GM18508 (cell line): Measurements from ENCODE around the gene RHOT1.
"Not testable (repeated sequence)": the region's sequence is repeated elsewhere in the genome, so short reads cannot be mapped to it uniquely, and the experiment has no call there.

Experiments
- ATAC-seq: cut with Tn5 transposase; IDR thresholded peaks from one replicate; pipeline ENCODE4 v1.9.1; 2021; ENCODE audit warnings: moderate number of reproducible peaks; ENCODE audit not compliant: insufficient read depth, unreplicated experiment

Gene RHOT1

DNA sequence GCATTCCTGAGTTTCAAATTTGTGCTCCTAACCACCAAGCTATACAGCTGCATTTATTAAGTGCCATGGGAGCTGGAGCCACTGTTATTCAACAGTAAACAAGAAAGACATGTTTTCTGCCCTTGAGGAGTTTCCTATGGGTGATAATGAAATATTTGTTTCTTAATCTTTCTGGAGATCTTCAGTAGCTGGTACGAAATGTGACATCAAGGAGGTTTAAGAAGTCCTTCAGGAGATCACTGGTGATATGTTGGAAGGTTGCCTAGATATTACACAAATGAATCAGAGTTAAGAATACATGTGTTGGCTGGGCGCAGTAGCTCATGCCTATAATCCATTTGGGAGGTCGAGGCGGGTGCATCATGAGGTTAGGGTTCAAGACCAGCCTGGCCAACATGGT is 14.9 kb downstream of the RHOT1 start:
- no peak for ATAC-seq

DNA sequence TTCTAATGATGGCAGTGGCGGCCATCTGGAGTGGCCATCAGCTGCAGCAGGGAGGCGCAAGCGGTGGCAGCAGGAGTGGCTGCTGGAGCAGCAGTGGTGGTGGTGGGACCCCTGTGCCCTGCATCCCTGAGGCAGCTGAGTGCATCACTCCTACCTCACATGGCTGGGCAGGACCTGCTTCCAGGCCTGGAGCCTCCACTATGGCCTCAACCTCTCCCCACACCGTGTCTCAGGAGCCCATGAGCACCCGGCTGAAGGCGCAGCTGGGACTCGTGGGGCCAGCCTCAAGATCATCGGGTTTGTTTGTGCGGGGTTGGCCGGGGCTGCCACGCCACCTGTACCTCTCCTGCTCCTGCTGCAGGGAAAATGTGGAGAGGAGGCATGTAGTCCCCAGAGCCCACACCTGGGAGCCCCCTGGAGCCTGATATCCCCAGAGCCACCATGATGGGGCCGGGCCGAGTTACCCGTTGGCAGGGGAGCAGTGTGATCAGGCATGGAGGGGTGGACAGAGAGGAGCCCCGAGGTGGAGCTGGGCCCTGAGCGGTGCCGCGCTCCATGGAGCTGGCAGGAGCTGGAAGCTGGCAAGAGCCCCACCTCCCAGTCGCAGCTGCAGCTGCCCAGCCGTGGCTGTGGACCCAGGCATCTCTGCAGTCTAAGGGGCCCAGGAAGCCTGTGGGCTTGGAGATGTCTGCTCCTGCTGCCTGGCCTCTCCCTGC is 16.7 kb downstream of the RHOT1 start:
- ATAC-seq, result no peak

DNA sequence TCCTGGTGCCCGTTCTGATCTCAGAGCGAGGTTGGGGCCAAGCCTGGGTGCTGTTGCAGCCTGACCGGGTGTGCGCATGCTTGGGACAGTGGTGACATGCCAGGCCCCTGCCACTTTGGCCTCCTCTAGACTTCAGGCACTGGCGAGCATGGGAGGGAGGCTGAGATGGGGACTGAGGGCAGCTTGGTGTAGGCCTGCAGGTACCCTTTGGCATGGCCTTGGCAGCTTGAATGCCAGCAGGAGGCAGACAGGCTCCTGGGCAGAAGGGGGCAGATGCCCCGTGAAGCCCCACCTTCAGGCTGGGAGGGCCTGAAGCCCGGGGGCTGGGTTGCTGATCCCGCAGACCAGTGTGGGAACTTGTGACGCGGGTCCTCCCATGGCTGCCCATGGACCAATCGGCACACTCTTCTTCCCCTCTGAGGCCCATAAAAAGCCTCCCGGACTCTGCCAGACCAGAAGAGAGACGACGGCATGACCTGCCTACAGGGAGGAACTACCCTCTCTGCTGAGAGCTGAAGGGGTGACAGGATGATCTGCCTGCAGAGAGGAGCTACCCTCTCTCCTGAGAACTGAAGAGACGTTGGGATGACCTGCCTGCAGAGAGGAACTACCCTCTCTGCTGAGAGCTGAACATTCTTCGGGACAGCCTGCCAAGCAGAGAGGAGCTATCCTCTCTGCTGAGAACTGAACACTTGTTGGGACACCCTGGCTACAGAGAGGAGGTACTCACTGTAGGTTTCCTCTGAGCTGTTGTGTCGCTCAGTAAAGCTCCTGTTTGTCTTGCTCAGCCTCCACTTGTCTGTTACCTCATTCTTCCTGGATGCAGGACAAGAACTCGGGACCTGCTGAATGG is 17.5 kb downstream of the RHOT1 start:
- ATAC-seq, result no peak

DNA sequence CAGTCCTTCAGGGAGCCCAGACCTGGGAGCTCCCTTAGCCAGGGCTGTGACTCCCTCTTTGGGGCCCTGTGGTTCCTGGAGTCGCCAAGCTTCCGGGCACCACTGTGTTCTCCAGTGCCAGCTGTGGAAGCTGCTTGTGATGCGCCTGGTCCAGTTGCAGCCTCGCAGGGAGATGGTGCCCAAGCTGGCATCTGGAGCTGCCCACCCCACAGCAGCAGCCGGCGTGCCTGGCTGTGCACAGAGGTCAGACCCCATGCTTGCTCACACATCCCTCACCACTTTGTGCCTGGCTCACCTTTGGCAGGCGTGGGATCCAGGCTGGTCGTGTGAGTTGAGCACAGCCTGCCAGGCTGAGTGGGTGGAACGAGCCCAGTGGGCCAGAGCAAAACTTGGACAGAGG is 18.2 kb downstream of the RHOT1 start:
- no peak for ATAC-seq

DNA sequence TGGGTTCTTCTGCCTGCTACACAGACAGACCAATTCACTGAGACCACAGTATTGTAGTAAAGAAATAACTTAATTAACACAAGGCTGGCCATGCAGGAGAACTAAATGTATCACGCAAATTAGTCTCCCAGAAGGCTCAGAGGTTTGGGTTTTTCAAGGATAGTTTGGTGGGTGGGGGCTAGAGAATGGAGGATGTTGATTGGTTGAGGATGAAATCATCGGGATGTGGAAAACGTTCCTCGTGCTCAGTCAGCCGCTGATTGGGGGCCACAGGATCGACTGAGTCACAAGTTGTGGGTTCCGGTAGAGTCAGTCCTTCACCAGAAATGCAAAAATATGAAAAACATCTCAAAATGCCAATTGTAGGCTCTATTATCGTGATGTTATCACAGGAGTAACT is 18.7 kb downstream of the RHOT1 start:
- ATAC-seq, result no peak

DNA sequence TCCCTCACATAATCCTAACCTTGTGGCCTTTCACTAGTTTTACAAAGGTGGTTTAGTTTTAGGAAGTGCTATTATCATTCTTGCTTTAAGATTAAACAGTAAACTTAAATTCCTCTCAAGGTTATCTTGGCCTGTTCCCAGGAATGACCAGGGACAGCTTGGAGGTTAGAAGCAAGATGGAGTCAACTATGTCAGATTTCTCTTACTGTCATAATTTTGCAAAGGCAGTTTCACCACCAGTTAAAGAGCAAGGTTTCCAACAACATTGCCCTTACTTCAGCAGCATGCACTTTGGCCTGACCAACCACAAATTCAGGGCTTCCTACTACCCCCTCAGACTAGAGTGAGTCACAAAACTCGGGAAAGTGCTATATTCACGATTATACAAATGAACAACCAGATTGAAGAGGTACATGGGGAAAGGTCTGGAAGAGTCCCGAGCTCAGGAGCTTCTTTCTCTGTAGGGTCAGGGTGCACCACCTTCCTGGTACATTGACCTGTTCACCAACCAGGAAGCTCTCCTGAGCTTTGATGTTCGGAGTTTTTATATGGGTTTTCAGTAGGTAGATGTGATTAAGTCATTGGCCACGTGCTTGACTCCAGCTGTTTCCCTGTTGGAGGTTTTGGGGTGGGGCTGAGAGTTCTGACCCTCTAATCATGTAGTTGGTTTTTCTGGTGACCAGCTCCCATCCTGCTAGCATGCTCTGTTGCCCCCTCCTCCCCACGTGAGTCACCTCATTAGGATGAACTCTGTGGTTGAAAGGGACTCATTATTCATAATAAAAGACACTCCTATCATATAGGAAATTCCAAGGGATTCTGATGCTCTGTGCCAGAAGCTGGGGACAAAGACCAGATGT is 19.4 kb downstream of the RHOT1 start:
- ATAC-seq, result no peak

DNA sequence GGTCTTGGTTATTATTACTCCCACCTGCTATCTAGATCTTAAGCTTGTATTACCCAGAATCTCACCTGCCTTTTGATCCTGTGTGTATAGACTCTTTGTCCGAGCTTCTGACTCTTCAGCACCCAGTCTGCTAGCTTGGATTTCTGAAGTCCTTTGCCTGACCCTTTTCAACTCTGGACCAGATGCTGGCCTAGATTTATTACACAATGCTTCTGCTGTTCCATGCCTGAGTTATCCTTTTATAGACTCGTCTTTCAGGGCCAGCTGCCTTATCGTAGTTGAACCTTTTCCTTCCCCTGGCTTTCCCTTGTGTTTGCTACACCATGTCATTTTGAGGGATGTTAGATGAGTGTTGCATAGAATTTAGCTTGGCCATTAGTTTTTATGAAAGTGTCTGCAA is 32.6 kb downstream of the RHOT1 start:
- no peak for ATAC-seq

DNA sequence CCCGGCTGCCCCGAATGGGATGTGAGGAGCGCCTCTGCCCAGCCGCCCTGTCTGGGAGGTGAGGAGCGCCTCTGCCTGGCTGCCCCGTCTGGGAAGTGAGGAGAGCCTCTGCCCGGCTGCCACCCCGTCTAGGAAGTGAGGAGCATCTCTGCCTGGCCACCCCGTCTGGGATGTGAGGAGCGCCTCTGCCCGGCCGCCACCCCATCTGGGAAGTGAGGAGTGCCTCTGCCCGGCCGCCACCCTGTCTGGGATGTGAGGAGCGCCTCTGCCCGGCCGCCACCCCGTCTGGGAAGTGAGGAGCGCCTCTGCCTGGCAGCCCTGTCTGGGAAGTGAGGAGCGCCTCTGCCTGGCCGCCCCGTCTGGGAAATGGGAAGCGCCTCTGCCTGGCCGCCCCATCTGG is 36.4 kb downstream of the RHOT1 start:
- not testable (repeated sequence) for ATAC-seq

DNA sequence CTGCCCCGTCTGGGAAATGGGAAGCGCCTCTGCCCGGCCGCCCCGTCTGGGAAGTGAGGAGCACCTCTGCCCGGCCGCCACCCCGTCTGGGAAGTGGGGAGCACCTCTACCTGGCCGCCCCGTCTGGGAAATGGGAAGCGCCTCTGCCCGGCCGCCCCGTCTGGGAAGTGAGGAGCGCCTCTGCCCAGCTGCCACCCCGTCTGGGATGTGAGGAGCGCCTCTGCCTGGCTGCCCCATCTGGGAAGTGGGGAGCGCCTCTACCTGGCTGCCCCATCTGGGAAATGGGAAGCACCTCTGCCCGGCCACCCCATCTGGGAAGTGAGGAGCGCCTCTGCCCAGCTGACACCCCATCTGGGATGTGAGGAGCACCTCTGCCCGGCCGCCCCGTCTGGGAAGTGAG is 36.8 kb downstream of the RHOT1 start:
- ATAC-seq, result not testable (repeated sequence)

DNA sequence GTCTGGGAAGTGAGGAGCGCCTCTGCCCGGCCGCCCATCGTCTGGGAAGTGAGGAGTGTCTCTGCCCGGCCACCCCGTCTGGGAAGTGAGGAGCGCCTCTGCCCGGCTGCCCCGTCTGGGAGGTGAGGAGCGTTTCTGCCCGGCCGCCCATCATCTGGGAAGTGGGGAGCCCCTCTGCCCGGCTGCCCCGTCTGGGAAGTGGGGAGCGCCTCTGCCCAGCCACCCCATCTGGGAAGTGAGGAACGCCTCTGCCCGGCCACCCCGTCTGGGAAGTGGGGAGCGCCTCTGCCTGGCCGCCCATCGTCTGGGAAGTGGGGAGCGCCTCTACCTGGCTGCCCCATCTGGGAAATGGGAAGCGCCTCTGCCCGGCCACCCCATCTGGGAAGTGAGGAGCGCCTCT is 37.2 kb downstream of the RHOT1 start:
- ATAC-seq, result not testable (repeated sequence)

DNA sequence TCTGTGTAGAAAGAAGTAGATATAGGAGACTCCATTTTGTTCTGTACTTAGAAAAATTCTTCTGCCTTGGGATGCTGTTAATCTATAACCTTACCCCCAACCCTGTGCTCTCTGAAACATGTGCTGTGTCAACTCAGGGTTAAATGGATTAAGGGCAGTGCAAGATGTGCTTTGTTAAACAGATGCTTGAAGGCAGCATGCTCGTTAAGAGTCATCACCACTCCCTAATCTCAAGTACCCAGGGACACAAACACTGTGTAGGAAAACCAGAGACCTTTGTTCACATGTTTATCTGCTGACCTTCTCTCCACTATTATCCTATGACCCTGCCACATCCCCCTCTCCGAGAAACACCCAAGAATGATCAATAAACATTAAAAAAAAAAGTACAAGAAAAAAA is 38.0 kb downstream of the RHOT1 start:
- ATAC-seq, result not testable (repeated sequence)

DNA sequence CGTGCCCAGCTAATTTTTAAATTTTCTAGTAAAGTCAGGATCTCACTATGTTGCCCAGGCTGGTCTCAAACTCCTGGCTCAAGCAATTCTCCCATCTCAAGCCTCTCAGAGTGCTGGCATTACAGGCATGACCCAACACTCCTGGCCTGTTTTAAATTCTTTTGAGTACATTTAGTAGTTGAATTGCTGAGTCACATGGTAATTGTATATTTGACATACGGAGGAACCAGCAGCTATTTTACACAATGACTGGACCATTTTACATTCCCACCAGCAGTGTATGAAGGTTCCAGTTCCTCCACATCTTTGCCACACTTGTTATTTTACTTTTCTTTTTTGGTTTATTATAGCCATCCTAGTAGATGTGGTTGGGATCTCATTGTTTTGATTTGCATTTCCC is 43.6 kb downstream of the RHOT1 start:
- no peak for ATAC-seq

DNA sequence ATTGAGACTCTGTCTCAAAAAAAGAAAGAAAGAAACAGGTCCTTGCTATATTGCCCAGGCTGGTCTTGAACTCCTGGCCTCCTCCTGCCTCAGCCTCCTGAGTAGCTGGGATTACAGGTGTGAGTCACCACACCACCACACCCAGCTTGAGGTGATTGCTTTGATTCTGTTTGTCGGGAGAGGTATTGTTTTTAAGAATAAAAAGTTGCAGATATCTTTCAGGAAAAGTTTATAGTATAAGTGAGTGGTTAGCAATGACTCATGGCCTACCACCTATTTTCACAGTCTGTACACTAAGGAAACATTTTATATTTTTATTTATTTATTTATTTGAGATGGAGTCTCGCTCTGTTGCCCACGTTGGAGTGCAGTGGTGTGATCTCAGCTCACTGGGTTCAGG is 45.0 kb downstream of the RHOT1 start:
- no peak for ATAC-seq

DNA sequence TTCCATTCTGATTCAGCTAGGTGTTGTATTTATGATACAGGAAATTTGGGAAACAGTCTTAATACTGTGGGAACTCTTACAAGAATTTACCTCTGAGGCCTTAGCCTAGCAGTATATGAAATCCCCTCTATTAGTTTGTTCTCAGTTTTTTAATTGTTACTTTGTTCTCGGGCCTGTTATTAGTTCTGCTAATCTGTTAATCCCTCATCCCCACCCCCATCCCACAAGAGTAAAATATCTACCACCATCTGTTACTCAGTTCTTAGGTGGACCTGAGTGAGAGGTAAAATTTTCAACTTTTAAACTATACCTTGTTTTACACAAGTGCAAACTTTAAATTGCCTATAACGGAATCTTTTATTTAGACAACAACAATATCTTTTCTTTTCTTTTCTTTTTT is 47.0 kb downstream of the RHOT1 start:
- no peak for ATAC-seq

DNA sequence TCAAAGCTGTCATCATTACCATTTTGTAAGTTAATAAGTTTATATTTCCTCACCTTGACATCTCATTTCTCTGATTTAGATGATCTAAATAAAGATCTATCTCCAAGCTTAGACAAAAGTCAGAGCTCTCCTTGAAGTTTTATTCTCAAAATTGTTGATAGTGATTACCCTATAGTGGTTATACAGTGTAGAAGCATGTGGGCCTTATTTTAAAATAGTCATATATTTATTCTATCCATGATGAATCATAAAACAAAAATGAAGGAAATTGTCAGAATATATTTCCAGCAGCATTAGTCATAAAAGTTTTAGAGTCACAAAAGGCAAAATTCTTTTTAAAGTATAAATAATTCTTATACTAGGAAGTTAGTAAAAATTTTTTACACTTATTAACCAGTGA is 49.0 kb downstream of the RHOT1 start:
- ATAC-seq, result no peak

DNA sequence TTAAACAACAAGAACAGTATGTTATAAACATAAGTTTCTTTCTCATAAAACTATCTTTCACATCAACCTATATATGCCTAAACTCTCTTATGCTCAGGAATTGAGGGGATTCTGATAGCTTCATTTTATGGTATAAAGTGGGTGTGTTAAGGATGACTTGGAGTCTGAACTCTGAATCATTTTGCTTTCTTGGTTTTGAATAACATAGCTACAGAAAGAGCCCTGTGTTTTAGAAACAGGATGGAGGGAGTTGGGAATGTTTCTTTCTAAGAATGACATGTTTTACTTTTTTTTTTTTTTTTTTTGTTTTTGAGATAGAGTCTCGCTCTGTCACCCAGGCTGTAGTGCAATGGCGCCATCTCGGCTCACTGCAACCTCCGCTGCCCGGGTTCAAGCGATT is 50.1 kb downstream of the RHOT1 start:
- no peak for ATAC-seq

DNA sequence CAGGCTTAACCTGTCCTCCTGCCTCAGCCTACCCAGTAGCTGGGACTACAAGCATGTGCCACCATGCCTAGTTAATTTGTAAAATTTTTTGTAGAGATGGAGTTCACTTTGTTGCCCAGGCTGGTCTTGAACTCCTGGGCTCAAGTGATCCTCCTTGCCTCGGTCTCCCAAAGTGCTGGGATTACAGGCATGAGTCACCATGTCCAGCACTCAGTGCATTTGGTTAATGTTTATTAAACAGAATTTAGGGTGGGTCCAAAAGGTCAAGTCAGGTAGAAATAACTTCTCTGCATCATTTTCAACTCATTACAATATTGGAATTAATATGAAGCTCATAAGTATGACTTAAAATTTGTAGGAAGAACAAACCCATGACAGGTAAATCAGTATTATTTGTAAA is 55.7 kb downstream of the RHOT1 start:
- ATAC-seq, result no peak

DNA sequence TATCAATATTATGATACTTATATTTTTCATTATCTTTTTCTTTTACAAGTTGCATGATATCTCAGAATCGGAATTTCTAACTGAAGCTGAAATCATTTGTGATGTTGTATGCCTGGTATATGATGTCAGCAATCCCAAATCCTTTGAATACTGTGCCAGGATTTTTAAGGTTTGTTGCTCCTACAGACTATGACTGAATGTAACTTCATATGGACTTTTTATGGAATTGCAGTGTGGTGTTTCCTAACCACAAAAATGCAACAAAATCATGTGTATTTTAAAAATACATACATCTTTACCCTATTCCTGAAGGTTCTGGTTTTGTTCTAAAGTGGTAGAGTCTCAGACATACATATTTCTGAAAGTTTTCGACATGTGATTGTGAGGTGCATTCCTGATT is 64.6 kb downstream of the RHOT1 start:
- ATAC-seq, result no peak

DNA sequence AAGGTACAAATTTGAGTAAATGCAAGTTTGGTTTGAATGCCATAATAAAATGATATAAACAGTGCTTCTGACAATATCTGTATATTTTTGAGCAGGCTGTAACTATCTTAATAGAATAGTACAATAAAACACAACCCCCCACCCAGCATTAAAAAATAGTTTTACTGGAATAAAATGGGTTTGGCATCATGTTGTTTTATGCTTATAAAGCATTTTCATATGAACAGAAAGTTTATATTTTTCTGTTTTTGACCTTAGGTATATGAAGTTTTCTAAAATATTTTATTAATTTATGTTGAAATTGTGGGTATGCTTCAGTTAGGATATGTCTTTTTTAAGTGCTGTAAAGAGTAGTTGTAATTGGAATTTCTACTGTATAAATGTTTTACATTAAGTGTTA is 66.1 kb downstream of the RHOT1 start:
- ATAC-seq, result no peak

DNA sequence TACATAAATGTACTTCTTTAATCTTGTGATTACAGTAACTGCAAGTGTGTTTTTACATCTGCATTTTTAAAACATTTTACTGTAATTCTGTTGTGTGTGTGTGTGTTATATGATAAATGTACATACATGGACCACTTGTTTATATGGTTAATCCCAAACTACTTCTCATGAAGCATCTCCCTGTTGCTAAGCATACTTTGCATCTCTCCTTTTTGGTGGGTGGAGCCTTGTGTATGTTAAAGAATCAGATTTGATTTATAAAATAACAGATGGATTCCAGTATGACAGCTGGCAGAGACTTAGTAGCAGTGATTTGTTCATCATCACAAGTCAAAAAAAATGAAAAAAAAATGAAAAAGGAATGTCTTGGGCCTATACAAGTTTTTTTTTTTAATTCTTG is 67.3 kb downstream of the RHOT1 start:
- no peak for ATAC-seq

DNA sequence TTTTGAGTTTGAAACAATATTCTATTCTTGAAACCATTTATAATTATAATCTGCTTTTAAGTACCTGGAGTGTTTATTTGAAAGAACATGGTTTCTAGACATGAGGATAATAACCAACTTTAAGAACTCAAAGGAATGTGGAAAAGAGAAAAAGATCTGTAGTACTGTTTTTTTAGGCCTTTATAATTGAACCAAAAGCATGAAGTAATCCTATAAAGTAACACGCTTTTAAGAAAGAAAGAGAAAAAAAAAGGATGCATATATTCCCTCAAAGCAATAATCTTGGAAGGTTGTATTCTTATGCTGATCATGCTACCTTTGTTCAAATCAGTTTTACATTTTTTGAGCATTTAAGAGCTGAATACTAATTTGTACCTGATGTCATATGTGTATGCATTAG is 69.4 kb downstream of the RHOT1 start:
- ATAC-seq, result no peak
